HG03064 (cell line): ENCODE results near the gene TRIM14.
"Not testable (repeated sequence)": the region's sequence is repeated elsewhere in the genome, so short reads cannot be mapped to it uniquely, and the experiment has no call there.

Experiments
- ATAC-seq: cut with Tn5 transposase; IDR thresholded peaks from one replicate; pipeline ENCODE4 v1.9.1; 2021; ENCODE audit warnings: low read depth; ENCODE audit not compliant: unreplicated experiment

The TRIM14 gene

GRCh38 chr9:98085944-98086343, 33.1 kb downstream of the TRIM14 start:
- ATAC-seq = no peak

DNA sequence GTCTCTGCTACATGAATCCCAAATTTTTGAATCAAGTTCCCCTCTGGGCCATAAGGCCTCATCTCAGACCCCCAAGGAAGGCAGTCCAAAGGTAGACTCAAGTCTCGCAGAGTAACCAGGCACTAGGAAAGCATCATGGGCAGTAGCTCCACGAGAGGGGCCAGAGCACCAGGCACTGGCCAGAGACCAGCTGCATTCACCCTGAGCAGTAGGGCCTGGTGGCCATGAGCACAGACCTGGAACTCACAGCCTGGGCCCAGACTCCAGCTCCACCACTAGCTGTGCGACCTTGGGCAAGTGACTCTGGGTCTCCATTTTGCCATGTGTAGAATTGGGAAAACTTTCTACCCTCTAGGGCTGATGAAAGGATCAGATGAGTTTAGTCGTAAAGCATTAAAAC, 34.0 kb downstream of the TRIM14 start:
- ATAC-seq = no peak

DNA sequence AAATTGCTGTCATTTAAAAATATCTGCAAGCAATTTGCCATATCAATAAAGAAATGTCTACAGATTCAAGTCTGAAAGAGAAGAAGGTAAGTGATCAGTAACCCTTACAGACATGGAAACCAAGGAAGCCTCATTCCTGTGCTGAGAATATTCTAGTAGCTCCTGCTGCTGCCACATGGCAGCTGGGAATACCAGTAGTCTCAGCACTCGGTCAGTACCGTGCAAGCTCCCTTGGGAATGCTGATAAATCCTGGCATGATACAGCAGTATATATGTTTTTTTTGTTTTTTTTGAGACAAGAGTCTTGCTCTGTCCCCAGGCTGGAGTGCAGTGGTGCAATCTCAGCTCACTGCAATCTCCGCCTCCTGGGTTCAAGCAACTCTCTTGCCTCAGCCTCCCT, 34.6 kb downstream of the TRIM14 start:
- no peak for ATAC-seq

DNA sequence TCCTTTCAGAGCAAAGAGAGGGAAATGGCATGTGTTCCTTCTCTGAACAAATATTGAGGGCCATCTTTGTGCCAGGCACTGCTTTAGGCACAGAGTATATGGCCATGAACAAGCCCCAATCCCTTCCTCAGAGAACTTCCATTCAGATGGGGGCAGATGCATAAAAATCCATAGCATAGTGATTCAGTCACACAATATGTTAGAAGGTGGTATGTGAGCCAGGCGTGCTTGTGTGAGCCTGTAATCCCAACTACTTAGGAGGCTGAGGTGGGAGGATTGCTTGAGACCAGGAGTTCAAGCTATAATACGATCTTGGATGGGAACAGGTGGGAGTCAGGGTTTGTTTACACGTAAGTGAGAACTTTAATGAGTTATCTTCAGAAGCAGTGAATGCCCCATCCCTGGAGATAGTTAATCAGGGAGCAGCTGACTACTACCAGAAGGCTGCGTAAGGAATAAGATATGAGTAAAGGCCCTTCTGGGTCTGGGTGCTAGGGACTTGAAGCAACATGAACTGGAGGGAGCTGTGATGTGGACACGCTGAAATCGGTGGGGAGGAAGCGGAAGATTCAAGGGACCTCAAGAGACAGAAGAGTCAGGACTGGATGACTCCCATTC, 35.3 kb downstream of the TRIM14 start:
- ATAC-seq = no peak

GRCh38 chr9:98083061-98083501, 35.9 kb downstream of the TRIM14 start:
- no peak for ATAC-seq

- ATAC-seq = no peak
Measured at GRCh38 chr9:98081477-98082219, 37.4 kb downstream of the TRIM14 start.

- no peak for ATAC-seq
Measured at GRCh38 chr9:98080780-98081179, 38.2 kb downstream of the TRIM14 start.

DNA sequence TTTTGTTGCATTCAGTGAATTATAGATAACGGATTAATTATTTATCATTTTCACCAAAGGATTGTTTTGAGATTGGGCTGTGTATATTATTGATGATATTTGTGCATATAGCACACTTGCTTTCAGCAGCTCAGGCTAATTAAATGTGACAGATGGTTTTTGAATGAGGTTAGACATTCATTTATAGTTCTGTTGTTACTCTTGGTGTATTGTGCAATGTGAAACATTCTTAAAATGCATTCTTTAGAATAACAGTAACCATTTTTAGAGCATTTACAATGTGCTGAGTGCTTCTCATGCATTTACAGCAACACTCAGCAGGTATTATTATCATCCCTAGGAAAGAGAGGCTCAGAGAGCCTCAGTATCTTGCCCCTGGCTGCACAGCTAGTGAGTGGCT, 38.7 kb downstream of the TRIM14 start:
- ATAC-seq = no peak

DNA sequence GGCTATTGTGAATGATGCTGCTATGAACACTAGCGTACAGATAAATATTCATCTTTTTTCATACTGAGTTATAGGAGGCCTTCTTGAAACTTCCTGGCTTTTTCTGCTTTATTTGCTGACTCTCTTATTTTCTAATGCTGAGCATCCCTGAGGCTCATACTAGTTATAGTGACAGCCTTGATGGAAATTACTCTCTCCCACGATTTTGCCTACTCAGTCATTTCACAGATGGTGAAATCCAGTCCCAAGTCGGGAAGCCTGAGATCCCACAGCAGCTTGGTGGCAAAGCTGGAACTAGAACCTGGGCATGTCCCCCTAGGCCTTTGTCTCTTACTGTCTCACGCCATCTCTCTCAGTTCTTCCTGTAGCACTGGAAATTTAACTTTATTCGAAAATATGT, 40.1 kb downstream of the TRIM14 start:
- ATAC-seq = no peak

GRCh38 chr9:98076514-98076890, 42.5 kb downstream of the TRIM14 start:
- not testable (repeated sequence) for ATAC-seq

DNA sequence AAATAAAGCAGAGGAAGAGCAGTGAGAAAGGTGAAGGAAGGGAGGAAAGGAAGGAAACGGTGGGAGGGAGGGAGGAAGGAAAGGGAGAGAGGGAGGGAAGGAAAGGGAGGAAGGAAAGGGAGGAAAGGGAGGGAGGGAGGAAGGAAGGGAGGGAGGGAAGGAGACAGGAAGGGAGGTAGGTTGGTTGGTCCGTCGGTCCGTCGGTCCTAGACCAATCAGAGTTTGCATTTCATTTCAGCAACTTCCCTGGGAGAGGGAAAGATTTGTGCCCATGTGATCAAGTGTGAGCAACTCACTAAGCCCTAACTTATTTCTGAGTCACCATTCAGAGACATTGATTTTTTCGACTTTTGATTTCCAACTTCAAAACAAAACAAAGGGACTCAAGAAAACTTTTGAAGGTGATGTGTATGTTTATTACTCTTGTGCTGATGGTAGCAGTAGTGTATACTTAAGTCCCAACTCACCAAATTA, 43.7 kb downstream of the TRIM14 start:
- ATAC-seq = no peak

DNA sequence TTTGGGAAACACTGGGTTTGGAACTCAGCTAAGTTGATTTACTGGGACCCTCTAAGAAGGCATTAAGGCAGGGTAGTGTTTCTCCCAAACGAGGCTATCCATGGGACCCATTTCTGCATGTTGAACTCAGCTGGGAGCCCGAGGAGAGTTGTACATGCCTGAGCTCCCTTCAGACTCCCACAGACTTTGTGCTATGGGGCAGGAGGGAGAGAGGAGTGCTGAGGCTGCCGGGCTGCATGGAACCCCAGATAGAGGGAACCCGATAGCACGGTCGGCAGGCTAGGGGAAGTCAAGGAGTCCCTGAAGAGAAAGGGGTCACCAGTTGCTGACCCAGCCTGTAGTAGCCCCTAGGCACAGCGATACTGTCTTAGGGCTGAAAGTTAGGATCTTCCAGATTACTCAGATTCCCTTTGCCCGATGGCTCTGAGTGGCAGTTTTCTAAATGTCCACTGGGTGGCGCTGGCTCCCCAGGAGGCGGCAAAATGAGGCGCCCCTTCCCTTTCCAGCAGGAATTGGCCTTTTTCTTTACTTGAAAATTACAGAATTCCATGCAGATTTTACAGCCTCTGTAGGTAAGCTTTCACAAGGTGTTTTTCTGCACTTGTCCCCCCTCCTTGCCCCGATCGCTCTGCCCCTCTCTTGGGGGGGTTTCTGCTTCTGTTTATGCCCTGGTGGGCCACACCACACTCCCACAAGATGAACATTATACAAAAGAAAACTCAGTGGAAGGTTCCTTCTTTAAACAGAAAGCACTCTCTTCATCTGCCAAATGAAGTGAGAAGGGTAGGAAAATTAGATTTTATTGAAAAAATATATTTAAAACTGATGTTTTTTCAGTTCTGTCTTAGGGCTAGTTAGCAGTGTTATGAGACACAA, 44.7 kb downstream of the TRIM14 start:
- ATAC-seq = no peak

- no peak for ATAC-seq
Measured at GRCh38 chr9:98071737-98072136, 47.3 kb downstream of the TRIM14 start.

DNA sequence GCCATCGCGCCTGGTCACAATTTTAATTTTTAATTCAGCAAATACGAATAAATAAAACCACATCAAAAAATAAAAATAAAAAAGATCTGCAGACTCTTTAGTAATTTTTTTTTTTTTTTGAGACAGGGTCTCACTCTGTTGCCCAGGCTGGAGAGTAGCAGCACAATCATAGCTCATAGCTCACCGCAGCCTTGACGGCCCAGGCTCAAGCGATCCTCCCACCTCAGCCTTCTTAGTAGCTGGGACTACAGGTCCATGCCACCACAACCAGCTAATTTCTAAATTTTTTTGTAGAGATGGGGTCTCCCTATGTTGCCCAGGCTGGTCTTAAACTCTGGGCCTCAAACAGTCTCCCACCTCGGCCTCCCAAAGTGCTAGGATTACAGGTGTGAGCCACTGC, 48.3 kb downstream of the TRIM14 start:
- ATAC-seq = no peak

DNA sequence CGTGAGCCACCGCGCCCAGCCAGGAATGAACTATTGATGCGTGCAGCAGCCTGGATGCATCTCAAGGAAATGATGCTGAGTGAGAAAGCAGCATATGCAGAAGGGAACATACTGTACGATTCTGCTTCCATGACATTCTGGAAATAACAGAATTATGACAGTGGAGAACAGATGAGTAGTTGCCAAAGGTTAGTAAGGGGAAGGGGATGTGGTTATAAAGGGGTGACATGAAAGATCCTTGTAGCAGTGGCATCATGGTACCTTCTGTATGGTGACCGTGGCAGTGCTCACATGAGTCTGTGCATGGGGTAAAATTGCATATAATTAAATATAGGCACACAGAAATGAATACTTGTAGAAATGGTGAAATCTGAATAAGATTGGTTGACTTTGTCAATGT, 49.5 kb downstream of the TRIM14 start:
- ATAC-seq = no peak

DNA sequence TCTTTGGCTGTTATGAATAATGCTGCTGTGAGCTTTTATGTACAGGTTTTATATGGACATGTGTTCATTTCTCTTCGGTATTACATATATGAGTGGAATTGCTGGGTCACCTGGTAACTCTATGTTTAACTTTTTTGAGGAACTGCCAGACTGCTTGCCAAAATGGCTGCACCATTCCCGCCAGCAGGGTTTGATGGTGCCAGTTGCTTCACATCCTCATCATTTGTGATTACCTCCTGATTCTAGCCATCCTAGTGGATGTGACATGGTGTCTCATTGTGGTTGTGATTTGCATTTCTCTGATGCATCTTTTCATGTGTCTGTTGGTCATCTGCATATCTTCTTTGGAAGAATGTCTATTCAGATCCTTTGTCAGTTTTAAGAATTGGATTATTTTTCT, 51.8 kb downstream of the TRIM14 start:
- ATAC-seq = no peak

- ATAC-seq = no peak
Measured at GRCh38 chr9:98066235-98066634, 52.8 kb downstream of the TRIM14 start.

DNA sequence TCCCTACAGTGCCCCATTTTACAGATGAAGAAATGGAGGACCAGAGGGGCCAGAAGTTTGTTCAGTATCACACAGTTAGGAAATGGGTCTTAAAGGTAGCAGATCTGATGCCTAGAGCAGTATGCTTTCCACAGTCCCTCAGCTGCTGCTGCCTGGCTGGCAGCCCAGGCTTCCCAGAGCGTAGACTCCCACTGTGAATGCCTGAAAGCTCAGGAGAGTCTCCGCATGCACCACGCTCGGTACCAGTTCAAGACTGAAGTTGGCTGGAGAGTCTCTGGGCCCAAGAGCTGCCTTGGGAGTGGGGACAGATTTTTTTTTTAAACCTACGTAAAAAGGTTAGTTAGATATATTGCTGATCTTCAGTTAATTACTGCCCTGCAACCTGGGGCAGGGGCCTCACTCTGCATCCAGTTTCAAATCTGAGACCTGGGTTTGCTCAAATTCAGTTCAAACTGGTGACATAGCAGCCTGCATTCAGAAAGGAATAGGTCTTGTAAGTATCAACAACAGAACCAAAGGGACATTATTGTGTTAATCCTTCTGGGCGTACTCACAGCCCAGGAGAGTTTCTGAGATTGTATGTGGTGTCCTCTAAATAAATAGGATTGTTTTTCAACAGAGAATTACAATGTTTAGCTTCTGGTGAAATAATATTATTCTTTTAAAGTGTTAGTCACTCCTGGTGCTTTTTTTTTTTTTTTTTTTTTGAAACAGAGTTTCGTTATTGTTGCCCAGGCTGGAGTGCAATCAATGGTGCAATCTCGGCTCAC, 54.2 kb downstream of the TRIM14 start:
- ATAC-seq = no peak

- no peak for ATAC-seq
Measured at GRCh38 chr9:98062161-98062560, 56.9 kb downstream of the TRIM14 start.

- ATAC-seq = no peak
Measured at GRCh38 chr9:98057138-98057799, 61.8 kb downstream of the TRIM14 start.
